Right atrium auricular region (tissue), 2 donors: ENCODE data around the gene SOWAHA. TPM values are rescaled to one million over a fixed set of nuclear protein-coding genes. Genes with fewer than 3 reads are reported as not detected.
"Not testable (repeated sequence)": the region's sequence is repeated elsewhere in the genome, so short reads cannot be mapped to it uniquely, and the experiment has no call there.

Source experiments
- DNase-seq: peaks from one replicate; pipeline ENCODE4 v3.0.0-alpha.2; 2019; ENCODE audit warnings: low spot score
- H3K27ac ChIP-seq, 2 donors: fragments of 200-600 bp; sonication (generic); 1 replicate in 1 of 2; 2 replicates in 1 of 2; pipeline ENCODE4 v1.5.1; 2016 to 2019
- H3K27me3 ChIP-seq, 2 donors: fragments of 200-600 bp; sonication (generic); one replicate each; pipeline versions ENCODE4 v1.5.1 to v1.6.0; 2017 to 2019
- H3K36me3 ChIP-seq: fragments of 200-600 bp; sonication (generic); one replicate; pipeline ENCODE4 v1.5.1; 2016
- H3K4me1 ChIP-seq, 2 donors: fragments of 200-600 bp; sonication (generic); one replicate each; pipeline versions ENCODE4 v1.5.1 to v1.6.0; 2017 to 2019
- H3K4me3 ChIP-seq, 2 donors: fragments of 200-600 bp; sonication (generic); 1 replicate in 1 of 2; 2 replicates in 1 of 2; pipeline ENCODE4 v1.5.1; 2017 to 2019; ENCODE audit warnings: mild to moderate bottlenecking in 1 of 2, moderate library complexity in 1 of 2
- H3K9me3 ChIP-seq, 2 donors: fragments of 200-600 bp; sonication (generic); one replicate each; pipeline ENCODE4 v1.5.1; 2019
- total RNA-seq, 2 donors: library from RNA; depleted of rRNA; stranded (reverse); fragments of >200 nt; gene quantifications; one replicate each; pipeline ENCODE4 v1.1.0, GENCODE V29; 2016
- TF ChIP-seq, protein P1 (sequence below), 2 donors: fragments of 200-600 bp; sonication (generic); IDR thresholded peaks; one replicate each; pipeline ENCODE4 v1.5.1; 2019; ENCODE audit warnings: antibody characterized with exemption in 2 of 2

Gene SOWAHA
- total RNA-seq, 2 donors from 2014 or later, result not detected

DNA sequence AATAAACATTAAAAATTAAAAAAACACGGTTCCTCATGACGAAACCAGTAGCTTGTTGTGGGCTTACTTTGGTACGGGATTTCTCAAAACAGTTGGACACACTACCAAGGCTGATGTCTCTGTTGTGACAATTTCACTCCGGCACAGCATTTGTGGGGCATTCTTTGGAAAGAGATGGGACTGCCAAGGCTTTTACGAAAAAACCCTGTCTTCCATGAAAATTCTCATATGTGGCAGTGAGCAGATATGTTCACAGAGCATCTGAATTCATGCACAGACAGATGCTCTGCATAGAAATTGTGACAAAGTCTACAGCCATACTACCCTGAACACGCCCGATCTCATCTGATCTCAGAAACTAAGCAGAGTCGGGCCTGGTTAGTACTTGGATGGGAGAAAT, 35.2 kb downstream of the SOWAHA start:
- no peaks in the 10 kb centered on the region for H3K27me3 ChIP-seq
- no peaks in the 10 kb centered on the region for H3K9me3 ChIP-seq
- H3K36me3 ChIP-seq, result no peaks in the 10 kb centered on the region
- H3K4me1 ChIP-seq, result no peaks in the 10 kb centered on the region
- no peak overlapping the region for H3K4me3 ChIP-seq
- TF ChIP-seq, protein P1, sequence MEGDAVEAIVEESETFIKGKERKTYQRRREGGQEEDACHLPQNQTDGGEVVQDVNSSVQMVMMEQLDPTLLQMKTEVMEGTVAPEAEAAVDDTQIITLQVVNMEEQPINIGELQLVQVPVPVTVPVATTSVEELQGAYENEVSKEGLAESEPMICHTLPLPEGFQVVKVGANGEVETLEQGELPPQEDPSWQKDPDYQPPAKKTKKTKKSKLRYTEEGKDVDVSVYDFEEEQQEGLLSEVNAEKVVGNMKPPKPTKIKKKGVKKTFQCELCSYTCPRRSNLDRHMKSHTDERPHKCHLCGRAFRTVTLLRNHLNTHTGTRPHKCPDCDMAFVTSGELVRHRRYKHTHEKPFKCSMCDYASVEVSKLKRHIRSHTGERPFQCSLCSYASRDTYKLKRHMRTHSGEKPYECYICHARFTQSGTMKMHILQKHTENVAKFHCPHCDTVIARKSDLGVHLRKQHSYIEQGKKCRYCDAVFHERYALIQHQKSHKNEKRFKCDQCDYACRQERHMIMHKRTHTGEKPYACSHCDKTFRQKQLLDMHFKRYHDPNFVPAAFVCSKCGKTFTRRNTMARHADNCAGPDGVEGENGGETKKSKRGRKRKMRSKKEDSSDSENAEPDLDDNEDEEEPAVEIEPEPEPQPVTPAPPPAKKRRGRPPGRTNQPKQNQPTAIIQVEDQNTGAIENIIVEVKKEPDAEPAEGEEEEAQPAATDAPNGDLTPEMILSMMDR (IDR thresholded peaks at IDR 0.05), result no peak
- H3K27ac ChIP-seq, result no peak overlapping the region
- DNase-seq, result no peak

DNA sequence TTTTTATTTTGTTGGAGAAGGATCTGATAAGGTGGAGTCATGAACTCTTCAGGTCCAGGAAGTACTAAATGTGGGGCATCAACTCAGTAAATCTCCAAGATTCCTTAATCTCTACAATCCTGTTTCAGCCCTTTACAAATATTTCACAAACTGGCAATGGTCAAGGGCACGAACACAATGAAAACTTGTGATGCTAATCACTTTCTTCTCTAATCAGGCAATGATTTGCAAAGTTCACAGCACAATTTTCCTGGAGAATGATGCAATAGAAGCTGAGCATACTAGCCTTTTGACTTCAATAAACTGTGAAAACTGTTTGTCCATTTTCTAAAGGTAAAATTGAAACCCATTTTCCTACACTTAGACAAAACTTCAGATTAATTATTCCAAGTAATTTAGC, 36.2 kb downstream of the SOWAHA start:
- H3K27ac ChIP-seq, result no peak overlapping the region
- H3K4me1 ChIP-seq, result peaks cover 0 to 4% of the 10 kb centered on the region in 2 donors
- H3K9me3 ChIP-seq, result no peaks in the 10 kb centered on the region
- no peak for DNase-seq
- no peak overlapping the region for H3K4me3 ChIP-seq
- no peaks in the 10 kb centered on the region for H3K36me3 ChIP-seq
- TF ChIP-seq, protein P1 (IDR thresholded peaks at IDR 0.05), result no peak
- H3K27me3 ChIP-seq, result no peaks in the 10 kb centered on the region

- Histone ChIP-seq H3K27me3 (no peaks in the 10 kb centered on the region), H3K9me3 (no peaks in the 10 kb centered on the region), H3K4me3 (no peak overlapping the region), H3K36me3 (no peaks in the 10 kb centered on the region), H3K27ac (no peak overlapping the region), H3K4me1 (peaks cover 0 to 6% of the 10 kb centered on the region in 2 donors)
- TF ChIP-seq, protein P1 (IDR thresholded peaks at IDR 0.05), result no peak
- no peak for DNase-seq
Observed at GRCh38 chr5:132850066-132850465, 37.0 kb downstream of the SOWAHA start.

- Histone ChIP-seq H3K27me3 (no peaks in the 10 kb centered on the region), H3K4me1 (peaks cover 0 to 6% of the 10 kb centered on the region in 2 donors), H3K27ac (no peak overlapping the region), H3K9me3 (no peaks in the 10 kb centered on the region), H3K36me3 (no peaks in the 10 kb centered on the region), H3K4me3 (no peak overlapping the region)
- no peak for DNase-seq
- TF ChIP-seq, protein P1 (IDR thresholded peaks at IDR 0.05), result no peak
Observed at GRCh38 chr5:132853323-132853722, 40.2 kb downstream of the SOWAHA start.

GRCh38 chr5:132853790-132854189, 40.7 kb downstream of the SOWAHA start:
- Histone ChIP-seq H3K36me3 (no peaks in the 10 kb centered on the region), H3K9me3 (no peaks in the 10 kb centered on the region), H3K4me1 (peaks cover 0 to 6% of the 10 kb centered on the region in 2 donors), H3K4me3 (no peak overlapping the region), H3K27me3 (no peaks in the 10 kb centered on the region), H3K27ac (no peak overlapping the region)
- DNase-seq, result no peak
- TF ChIP-seq, protein P1 (IDR thresholded peaks at IDR 0.05), result no peak

DNA sequence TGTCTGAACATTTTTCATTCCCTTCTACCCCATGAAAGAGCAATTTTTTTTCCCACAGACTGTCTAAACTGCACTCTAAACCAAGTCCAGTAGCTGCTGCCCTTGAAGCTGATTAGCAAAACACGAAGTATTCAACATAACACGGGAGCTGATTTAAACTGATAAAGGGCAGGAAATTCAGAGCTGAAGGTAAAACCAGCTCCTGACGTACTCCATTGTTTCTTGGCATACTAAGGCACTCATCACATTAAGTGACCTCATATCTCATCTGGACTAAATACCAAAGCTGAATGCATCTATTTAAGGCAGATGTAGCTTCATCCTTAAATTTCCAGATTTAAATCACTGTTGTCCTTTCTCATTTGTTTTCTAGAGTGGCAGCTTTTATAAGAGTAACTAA, 41.2 kb downstream of the SOWAHA start:
- TF ChIP-seq, protein P1 (IDR thresholded peaks at IDR 0.05), result no peak
- DNase-seq, result no peak
- no peaks in the 10 kb centered on the region for H3K36me3 ChIP-seq
- H3K27ac ChIP-seq, result no peak overlapping the region
- no peaks in the 10 kb centered on the region for H3K9me3 ChIP-seq
- H3K27me3 ChIP-seq, result no peaks in the 10 kb centered on the region
- no peak overlapping the region for H3K4me3 ChIP-seq
- peaks cover 0 to 6% of the 10 kb centered on the region in 2 donors for H3K4me1 ChIP-seq

GRCh38 chr5:132854992-132855391, 41.9 kb downstream of the SOWAHA start:
- H3K27ac ChIP-seq, H3K9me3 ChIP-seq, H3K27me3 ChIP-seq, H3K4me3 ChIP-seq, DNase-seq, H3K4me1 ChIP-seq, H3K36me3 ChIP-seq: not testable (repeated sequence)
